HepG2 (cell line): ENCODE measurements around the gene GATB. TPM values are rescaled to one million over a fixed set of nuclear protein-coding genes. Genes with fewer than 3 reads are reported as not detected.

ENCODE experiments used
- ATAC-seq: fragments of 200-7000 bp; cut with Tn5 transposase; 3 replicates; pipeline ENCODE4 v1.9.1; 2020; ENCODE audit warnings: mild to moderate bottlenecking, moderate library complexity
- BruUV-seq: library from RNA; stranded (reverse); fragments of 400-500 nt; replicated peaks from 2 replicates; lab custom pipeline; 2021; lab: Mats Ljungman, UMichigan
- CTCF ChIA-PET: fragments of 300-600 bp; formaldehyde crosslinking; extraction: SDS; loops from one replicate; lab custom pipeline; 2021; ENCODE audit warnings: low total read pairs, inconsistent platforms, low intra/inter-chr PET ratio; lab: Yijun Ruan, JAX
- POLR2A ChIA-PET: fragments of 350-600 bp; sonication (Branson Sonifier 250); formaldehyde crosslinking; loops from one replicate; lab custom pipeline; 2020; ENCODE audit warnings: antibody characterized with exemption, inconsistent platforms; lab: Yijun Ruan, JAX
- DNase-seq: peaks from one replicate; pipeline ENCODE4 v3.0.0-alpha.2; 2015; ENCODE audit warnings: low spot score
- FAIRE-seq: peaks from 3 replicates; lab custom pipeline; 2011; peaks lifted over from hg19 to GRCh38; lab: Jason Lieb, UNC
- H2AFZ ChIP-seq: one replicate; pipeline ENCODE4 v1.6.1; 2011; ENCODE audit warnings: low read length, inconsistent platforms
- H3K27ac ChIP-seq: fragments of 300-600 bp; 3 replicates; pipeline ENCODE4 v1.8.0; 2011; ENCODE audit warnings: mixed run types, mild to moderate bottlenecking, mixed read lengths, low read length, inconsistent platforms; ENCODE audit not compliant: insufficient read depth; ENCODE audit errors: extremely low read length
- H3K27me3 ChIP-seq, 2 experiments: fragments of 200-600 bp in 1 of 2; 2 replicates in 1 of 2; 3 replicates in 1 of 2; pipeline versions ENCODE4 v1.6.0 to v1.8.0; 2011; ENCODE audit warnings: low read length in 2 of 2, mild to moderate bottlenecking in 2 of 2, moderate library complexity in 2 of 2, inconsistent platforms in 1 of 2; ENCODE audit not compliant: insufficient read depth in 2 of 2, control insufficient read depth in 1 of 2
- H3K36me3 ChIP-seq, 2 experiments: fragments of 200-600 bp in 1 of 2; replicated peaks in 1 of 2; 2 replicates in 1 of 2; 3 replicates in 1 of 2; pipeline versions ENCODE4 v1.5.1 to v1.8.0; 2011; ENCODE audit warnings: low read length in 2 of 2, inconsistent platforms in 1 of 2; ENCODE audit not compliant: insufficient read depth in 2 of 2, control insufficient read depth in 1 of 2
- H3K4me1 ChIP-seq: 2 replicates; pipeline ENCODE4 v1.5.1; 2012; ENCODE audit warnings: low read length, inconsistent platforms; ENCODE audit not compliant: insufficient read depth
- H3K4me2 ChIP-seq: 2 replicates; pipeline ENCODE4 v1.6.0; 2011; ENCODE audit warnings: low read depth, low read length, inconsistent platforms
- H3K4me3 ChIP-seq, 3 experiments: fragments of 200-600 bp in 1 of 3; sonication (generic), shearing (Covaris generic) in 1 of 3; replicated peaks in 1 of 3; 2 replicates each; pipeline ENCODE4 v1.5.1; 2011 to 2016; ENCODE audit warnings: low read length in 3 of 3, inconsistent platforms in 2 of 3, low read depth in 2 of 3, mild to moderate bottlenecking in 2 of 3, control low read depth in 1 of 3, mixed read lengths in 1 of 3; ENCODE audit not compliant: insufficient read depth in 1 of 3
- H3K79me2 ChIP-seq: one replicate; pipeline ENCODE4 v1.6.1; 2011; ENCODE audit warnings: low read length, inconsistent platforms; ENCODE audit not compliant: insufficient read depth
- H3K9ac ChIP-seq: 2 replicates; pipeline ENCODE4 v1.6.0; 2011; ENCODE audit warnings: mild to moderate bottlenecking, low read depth, low read length, inconsistent platforms; ENCODE audit not compliant: insufficient read depth
- H3K9me3 ChIP-seq: 2 replicates; pipeline ENCODE4 v1.5.1; 2012; ENCODE audit warnings: mild to moderate bottlenecking, low read length
- H4K20me1 ChIP-seq: 2 replicates; pipeline ENCODE4 v1.6.0; 2011; ENCODE audit warnings: inconsistent platforms, mild to moderate bottlenecking, low read length, moderate library complexity; ENCODE audit not compliant: insufficient read depth
- ATF7 ChIP-seq, 2 experiments: fragments of 450-650 bp in 1 of 2; sonication (generic) in 1 of 2; formaldehyde crosslinking in 1 of 2; IDR thresholded peaks; 2 replicates each; pipeline versions ENCODE4 v1.4.0 to v1.6.1; 2016 to 2020; ENCODE audit warnings: antibody characterized with exemption in 1 of 2, mild to moderate bottlenecking in 1 of 2, missing genetic modification reagents in 1 of 2
- MIER2 ChIP-seq: IDR thresholded peaks from 2 replicates; pipeline ENCODE4 v1.6.1; 2016; ENCODE audit warnings: missing biosample characterization, missing genetic modification reagents
- NFE2L1 ChIP-seq: sonication (generic); formaldehyde crosslinking; IDR thresholded peaks from 2 replicates; pipeline ENCODE4 v1.4.0; 2020; ENCODE audit warnings: missing genetic modification reagents, mild to moderate bottlenecking, borderline replicate concordance
- RORA ChIP-seq: sonication (generic); formaldehyde crosslinking; IDR thresholded peaks from 2 replicates; pipeline ENCODE4 v1.5.0; 2020; ENCODE audit warnings: mild to moderate bottlenecking, missing genetic modification reagents, moderate library complexity
- TARDBP ChIP-seq: sonication (generic); formaldehyde crosslinking; IDR thresholded peaks from 2 replicates; pipeline ENCODE4 v1.8.0; 2022; ENCODE audit warnings: mild to moderate bottlenecking, missing genetic modification reagents
- ZBTB21 ChIP-seq: sonication (generic); formaldehyde crosslinking; IDR thresholded peaks from 2 replicates; pipeline ENCODE4 v1.4.0; 2020; ENCODE audit warnings: missing genetic modification reagents
- ZIK1 ChIP-seq: sonication (generic); formaldehyde crosslinking; IDR thresholded peaks from 2 replicates; pipeline ENCODE4 v1.5.0; 2020; ENCODE audit warnings: mild to moderate bottlenecking, low read depth, missing genetic modification reagents, borderline replicate concordance
- ZNF292 ChIP-seq: sonication (generic); formaldehyde crosslinking; IDR thresholded peaks from 2 replicates; pipeline ENCODE4 v1.8.1; 2022; ENCODE audit warnings: mild to moderate bottlenecking, low read depth, missing genetic modification reagents, borderline replicate concordance
- ZNF761 ChIP-seq: sonication (generic); formaldehyde crosslinking; conservative IDR thresholded peaks from 2 replicates; pipeline ENCODE4 v1.4.0; 2020; ENCODE audit warnings: mild to moderate bottlenecking, missing genetic modification reagents
- ZSCAN31 ChIP-seq: sonication (generic); formaldehyde crosslinking; IDR thresholded peaks from 2 replicates; pipeline ENCODE4 v1.5.0; 2020; ENCODE audit warnings: low read depth, mild to moderate bottlenecking, missing genetic modification reagents
- WGBS: methylation state at CpG from one replicate; pipeline ENCODE4 v1.1.6; 2017; ENCODE audit warnings: low lambda C conversion rate; 5-methylcytosine and 5-hydroxymethylcytosine counted together
- in situ Hi-C: cut with HindIII; loops from 2 replicates; pipeline ENCODE4 v1.10.0; 2017; ENCODE audit warnings: low pct_unique_long_range_greater_than_20kb; ENCODE audit not compliant: extremely low pct_ligation_motif_present
- intact Hi-C: fragments of 100-400 bp; cut with micrococcal nuclease; formaldehyde crosslinking; loops from one replicate; pipeline ENCODE4 v1.10.0; 2022; ENCODE audit not compliant: unreplicated experiment
- polyA plus RNA-seq, 8 experiments: library from polyadenylated mRNA; depleted of rRNA in 3 of 8; stranded (reverse) in 7 of 8; unstranded in 1 of 8; fragments of >200 nt; fragmentation: Illumina TruSeq in 4 of 8; extraction: Trizol in 4 of 8; gene quantifications; 2 replicates each; pipeline versions ENCODE4 v1.2.1 to v1.2.3, GENCODE V29; 2011 to 2016; ENCODE audit warnings: low read depth in 4 of 8, missing spikeins in 1 of 8, mixed read lengths in 1 of 8; ENCODE audit not compliant: insufficient read depth in 1 of 8
- total RNA-seq, 5 experiments: library from RNA; depleted of rRNA; stranded (reverse); fragments of >200 nt; fragmentation: Illumina TruSeq; extraction: Trizol; gene quantifications; 2 replicates each; pipeline ENCODE4 v1.2.3, GENCODE V29; 2016; ENCODE audit warnings: low read depth in 1 of 5
- TF ChIP-seq, protein P1 (sequence below): sonication (generic); formaldehyde crosslinking; IDR thresholded peaks from 2 replicates; pipeline ENCODE4 v1.8.0; 2022; ENCODE audit warnings: mild to moderate bottlenecking, missing genetic modification reagents, borderline replicate concordance
- TF ChIP-seq, protein P2 (sequence below): sonication (generic); formaldehyde crosslinking; IDR thresholded peaks from 2 replicates; pipeline ENCODE4 v1.4.0; 2020; ENCODE audit warnings: missing genetic modification reagents
- TF ChIP-seq, protein P3 (sequence below): sonication (generic); formaldehyde crosslinking; IDR thresholded peaks from 2 replicates; pipeline ENCODE4 v1.9.0; 2021; ENCODE audit warnings: missing genetic modification reagents, borderline replicate concordance
- TF ChIP-seq, protein P4 (sequence below): sonication (generic); formaldehyde crosslinking; IDR thresholded peaks from 2 replicates; pipeline ENCODE4 v1.8.0; 2022; ENCODE audit warnings: mild to moderate bottlenecking, missing genetic modification reagents; ENCODE audit not compliant: insufficient replicate concordance

The GATB gene
- total and polyA plus RNA-seq, 2 of the 13 experiments (the other 11 are each of a cell fraction or from before 2014, with no cell fraction given), result 32.3 to 32.4 TPM

DNA sequence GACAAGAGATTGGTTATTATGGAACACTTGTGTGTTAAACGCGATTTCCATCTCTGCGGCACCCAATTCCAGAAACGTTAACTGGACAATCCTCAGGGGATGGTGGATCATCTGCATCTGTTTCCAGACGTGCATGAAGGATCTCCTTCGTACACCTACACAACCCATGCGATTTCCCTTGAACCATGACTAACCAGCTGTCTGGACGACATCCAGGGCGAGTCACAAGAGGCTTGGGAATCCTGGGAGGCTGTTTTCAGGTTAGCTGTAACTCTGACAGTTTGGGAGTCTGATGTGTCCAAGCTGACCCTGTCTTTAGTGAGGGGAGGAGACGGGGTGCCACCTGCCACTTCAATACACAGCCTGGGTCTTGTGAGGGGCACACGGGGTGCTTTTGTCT is 84.5 kb downstream of the GATB start:
- BruUV-seq, result no TSS peak
- no peak for DNase-seq
- H3K9ac ChIP-seq, result no peak overlapping the region
- ATAC-seq, result no peak
- H3K4me1 ChIP-seq, result peaks cover 8% of the 10 kb centered on the region
- H3K27me3 ChIP-seq, result no peaks in the 10 kb centered on the region
- H3K27ac ChIP-seq, result no peak overlapping the region
- H4K20me1 ChIP-seq, result no peaks in the 10 kb centered on the region
- no peaks in the 10 kb centered on the region for H3K79me2 ChIP-seq
- H3K36me3 ChIP-seq, result peaks cover 1 to 4% of the 10 kb centered on the region in 2 experiments; a peak in 3 of 5 replicates
- H3K4me2 ChIP-seq, result no peak overlapping the region
- TF ChIP-seq ZNF292 (no peak), TARDBP (CRISPR knock-in tag) (no peak), ZBTB21 (CRISPR knock-in tag) (no peak), ZSCAN31 (CRISPR knock-in tag) (no peak), NFE2L1 (CRISPR knock-in tag) (no peak), ATF7 (IDR thresholded peaks at IDR 0.05) (no peak), ATF7 (CRISPR knock-in tag; IDR thresholded peaks at IDR 0.05) (no peak), MIER2 (no peak), ZNF761 (CRISPR knock-in tag) (no peak), RORA (CRISPR knock-in tag) (no peak), ZIK1 (CRISPR knock-in tag) (no peak)
- TF ChIP-seq, protein P1, sequence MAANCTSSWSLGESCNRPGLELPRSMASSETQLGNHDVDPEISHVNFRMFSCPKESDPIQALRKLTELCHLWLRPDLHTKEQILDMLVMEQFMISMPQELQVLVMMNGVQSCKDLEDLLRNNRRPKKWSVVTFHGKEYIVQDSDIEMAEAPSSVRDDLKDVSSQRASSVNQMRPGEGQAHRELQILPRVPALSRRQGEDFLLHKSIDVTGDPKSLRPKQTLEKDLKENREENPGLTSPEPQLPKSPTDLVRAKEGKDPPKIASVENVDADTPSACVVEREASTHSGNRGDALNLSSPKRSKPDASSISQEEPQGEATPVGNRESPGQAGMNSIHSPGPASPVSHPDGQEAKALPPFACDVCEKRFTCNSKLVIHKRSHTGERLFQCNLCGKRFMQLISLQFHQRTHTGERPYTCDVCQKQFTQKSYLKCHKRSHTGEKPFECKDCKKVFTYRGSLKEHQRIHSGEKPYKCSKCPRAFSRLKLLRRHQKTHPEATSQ (CRISPR knock-in tag), result no peak
- TF ChIP-seq, protein P2, sequence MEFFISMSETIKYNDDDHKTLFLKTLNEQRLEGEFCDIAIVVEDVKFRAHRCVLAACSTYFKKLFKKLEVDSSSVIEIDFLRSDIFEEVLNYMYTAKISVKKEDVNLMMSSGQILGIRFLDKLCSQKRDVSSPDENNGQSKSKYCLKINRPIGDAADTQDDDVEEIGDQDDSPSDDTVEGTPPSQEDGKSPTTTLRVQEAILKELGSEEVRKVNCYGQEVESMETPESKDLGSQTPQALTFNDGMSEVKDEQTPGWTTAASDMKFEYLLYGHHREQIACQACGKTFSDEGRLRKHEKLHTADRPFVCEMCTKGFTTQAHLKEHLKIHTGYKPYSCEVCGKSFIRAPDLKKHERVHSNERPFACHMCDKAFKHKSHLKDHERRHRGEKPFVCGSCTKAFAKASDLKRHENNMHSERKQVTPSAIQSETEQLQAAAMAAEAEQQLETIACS (CRISPR knock-in tag), result no peak
- TF ChIP-seq, protein P3, sequence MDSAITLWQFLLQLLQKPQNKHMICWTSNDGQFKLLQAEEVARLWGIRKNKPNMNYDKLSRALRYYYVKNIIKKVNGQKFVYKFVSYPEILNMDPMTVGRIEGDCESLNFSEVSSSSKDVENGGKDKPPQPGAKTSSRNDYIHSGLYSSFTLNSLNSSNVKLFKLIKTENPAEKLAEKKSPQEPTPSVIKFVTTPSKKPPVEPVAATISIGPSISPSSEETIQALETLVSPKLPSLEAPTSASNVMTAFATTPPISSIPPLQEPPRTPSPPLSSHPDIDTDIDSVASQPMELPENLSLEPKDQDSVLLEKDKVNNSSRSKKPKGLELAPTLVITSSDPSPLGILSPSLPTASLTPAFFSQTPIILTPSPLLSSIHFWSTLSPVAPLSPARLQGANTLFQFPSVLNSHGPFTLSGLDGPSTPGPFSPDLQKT (CRISPR knock-in tag), result no peak
- TF ChIP-seq, protein P4, sequence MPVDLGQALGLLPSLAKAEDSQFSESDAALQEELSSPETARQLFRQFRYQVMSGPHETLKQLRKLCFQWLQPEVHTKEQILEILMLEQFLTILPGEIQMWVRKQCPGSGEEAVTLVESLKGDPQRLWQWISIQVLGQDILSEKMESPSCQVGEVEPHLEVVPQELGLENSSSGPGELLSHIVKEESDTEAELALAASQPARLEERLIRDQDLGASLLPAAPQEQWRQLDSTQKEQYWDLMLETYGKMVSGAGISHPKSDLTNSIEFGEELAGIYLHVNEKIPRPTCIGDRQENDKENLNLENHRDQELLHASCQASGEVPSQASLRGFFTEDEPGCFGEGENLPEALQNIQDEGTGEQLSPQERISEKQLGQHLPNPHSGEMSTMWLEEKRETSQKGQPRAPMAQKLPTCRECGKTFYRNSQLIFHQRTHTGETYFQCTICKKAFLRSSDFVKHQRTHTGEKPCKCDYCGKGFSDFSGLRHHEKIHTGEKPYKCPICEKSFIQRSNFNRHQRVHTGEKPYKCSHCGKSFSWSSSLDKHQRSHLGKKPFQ, result no peak
- TF ChIP-seq, all 625 proteins: peak for 0
- H3K9me3 ChIP-seq, result no peaks in the 10 kb centered on the region
- ChIA-PET CTCF (no interaction called here), POLR2A (no interaction called here)
- intact Hi-C loops (no loop called here), in situ Hi-C loops (no loop called here)
- H3K4me3 ChIP-seq, result no peak overlapping the region
- no peak for FAIRE-seq
- WGBS, result 95% methylated on average over 11 of the region's 11 CpGs
- H2AFZ ChIP-seq, result no peak overlapping the region
